Caco-2 (cell line): ENCODE measurements around the gene SH2B2. TPM values are rescaled to one million over a fixed set of nuclear protein-coding genes. Genes with fewer than 3 reads are reported as not detected.
A peak's percentile ranks its signal among the peaks of the same experiment; 100 is the strongest.

Experiments
- BruUV-seq: library from RNA; stranded (reverse); fragments of 400-500 nt; replicated peaks from 2 replicates; lab custom pipeline; 2021; lab: Mats Ljungman, UMichigan
- CTCF ChIA-PET: fragments of 300-600 bp; sonication (Branson Sonifier 250); formaldehyde crosslinking; loops from one replicate; lab custom pipeline; 2022; ENCODE audit warnings: antibody characterized with exemption; lab: Charles Lee
- POLR2A ChIA-PET: fragments of 300-600 bp; sonication (Branson Sonifier 250); formaldehyde crosslinking; loops from one replicate; lab custom pipeline; 2022; ENCODE audit warnings: antibody characterized with exemption; lab: Charles Lee
- DNase-seq, 2 experiments: peaks; one replicate each; pipeline versions ENCODE4 v3.0.0 to v3.0.0-alpha.2; 2020 to 2022
- H3K27me3 ChIP-seq: replicated peaks from 2 replicates; pipeline ENCODE4 v1.6.0; 2011; ENCODE audit warnings: low read length; ENCODE audit not compliant: control insufficient read depth, insufficient read depth
- H3K36me3 ChIP-seq: 2 replicates; pipeline ENCODE4 v1.5.1; 2011; ENCODE audit warnings: low read length; ENCODE audit not compliant: control insufficient read depth, insufficient read depth
- H3K4me1 ChIP-seq: fragments of 250-450 bp; sonication (Bioruptor Pico); 2 replicates; pipeline ENCODE4 v1.5.1; 2020; ENCODE audit warnings: mild to moderate bottlenecking
- H3K4me3 ChIP-seq: 2 replicates; pipeline ENCODE4 v1.5.1; 2011; ENCODE audit warnings: low read depth, mild to moderate bottlenecking, control low read depth, low read length
- H3K9me3 ChIP-seq: fragments of 250-450 bp; sonication (Bioruptor Pico); 2 replicates; pipeline ENCODE4 v1.5.1; 2020; ENCODE audit warnings: mild to moderate bottlenecking, moderate library complexity
- H3K27ac Mint-ChIP-seq: one replicate; pipeline ENCODE4 v1.8.0; 2022; ENCODE audit warnings: mixed read lengths; ENCODE audit not compliant: unreplicated experiment
- H3K27me3 Mint-ChIP-seq: one replicate; pipeline ENCODE4 v1.8.0; 2022; ENCODE audit warnings: mixed read lengths; ENCODE audit not compliant: insufficient read depth, unreplicated experiment
- H3K36me3 Mint-ChIP-seq: one replicate; pipeline ENCODE4 v1.8.0; 2022; ENCODE audit warnings: mild to moderate bottlenecking, mixed read lengths; ENCODE audit not compliant: insufficient read depth, unreplicated experiment
- H3K4me1 Mint-ChIP-seq: one replicate; pipeline ENCODE4 v1.8.0; 2022; ENCODE audit warnings: low read depth, mixed read lengths; ENCODE audit not compliant: unreplicated experiment
- H3K4me3 Mint-ChIP-seq: one replicate; pipeline ENCODE4 v1.8.0; 2022; ENCODE audit warnings: mild to moderate bottlenecking, moderate library complexity, mixed read lengths; ENCODE audit not compliant: unreplicated experiment
- H3K9me3 Mint-ChIP-seq: one replicate; pipeline ENCODE4 v1.8.0; 2022; ENCODE audit warnings: mixed read lengths; ENCODE audit not compliant: unreplicated experiment
- CTCF ChIP-seq, 2 experiments: fragments of 200-600 bp in 1 of 2; IDR thresholded peaks; 1 replicate in 1 of 2; 2 replicates in 1 of 2; pipeline versions ENCODE4 v1.5.1 to v1.8.0; 2011 to 2022; ENCODE audit warnings: antibody characterized with exemption in 1 of 2, control low read depth in 1 of 2, inconsistent platforms in 1 of 2, low read depth in 1 of 2, low read length in 1 of 2, mild to moderate bottlenecking in 1 of 2, moderate library complexity in 1 of 2; ENCODE audit not compliant: insufficient read depth in 1 of 2, severe bottlenecking in 1 of 2, unreplicated experiment in 1 of 2
- intact Hi-C: fragments of 100-400 bp; cut with micrococcal nuclease; formaldehyde crosslinking; loops from one replicate; pipeline ENCODE4 v1.10.0; 2022; ENCODE audit not compliant: unreplicated experiment
- total RNA-seq: library from RNA; stranded (reverse); gene quantifications from 2 replicates; pipeline ENCODE4 v1.2.3, GENCODE V29; 2022

SH2B2 gene
- total RNA-seq, 1 experiment from 2014 or later, result 10.6 TPM

- Histone ChIP-seq H3K36me3 (no peaks in the 10 kb centered on the region), H3K4me1 (peaks cover 10% of the 10 kb centered on the region), H3K4me3 (no peak overlapping the region), H3K27me3 (no peaks in the 10 kb centered on the region), H3K9me3 (no peaks in the 10 kb centered on the region)
- H3K27me3 Mint-ChIP-seq, result no peaks in the 10 kb centered on the region
- peaks cover 6% of the 10 kb centered on the region for H3K36me3 Mint-ChIP-seq
- intact Hi-C loops, result loop anchor here (1.0 to 5.0 kb wide), 3 partner anchors 456 to 730 kb away; partner anchors contain the start of gene CUX1
- ChIA-PET CTCF (interaction anchor here (0.5 to 0.9 kb wide), 3 partner anchors 19 to 175 kb away, joined by 3 to 5 read pairs (median 3); no protein-coding TSS in a partner anchor), POLR2A (no interaction called here)
- TF ChIP-seq CTCF (IDR thresholded peaks at IDR 0.05; ENCODE audit: insufficient read depth in 1 of 2, low read depth in 1 of 2, low read length in 1 of 2, severe bottlenecking in 1 of 2, unreplicated experiment in 1 of 2), result no peak
- H3K4me1 Mint-ChIP-seq, result peaks cover 5% of the 10 kb centered on the region
- H3K27ac Mint-ChIP-seq, result peak overlapping the region; percentile 63
- peak overlapping the region; percentile 57 for H3K4me3 Mint-ChIP-seq
- H3K9me3 Mint-ChIP-seq, result no peaks in the 10 kb centered on the region
- DNase-seq, result no peak
- no TSS peak for BruUV-seq
Measured at GRCh38 chr7:102272917-102273748, 13.5 kb upstream of the SH2B2 start.

GRCh38 chr7:102273749-102274712, 12.6 kb upstream of the SH2B2 start:
- Histone ChIP-seq H3K36me3 (no peaks in the 10 kb centered on the region), H3K4me3 (0 out of 2 replicates have a peak overlapping the region, but pooled peaks have one; percentile 4), H3K27me3 (no peaks in the 10 kb centered on the region), H3K4me1 (peaks cover 10% of the 10 kb centered on the region), H3K9me3 (no peaks in the 10 kb centered on the region)
- ChIA-PET POLR2A (no interaction called here), CTCF (interaction anchor here (0.5 to 0.9 kb wide), 3 partner anchors 18 to 733 kb away, joined by 3 to 5 read pairs (median 3); no protein-coding TSS in a partner anchor)
- intact Hi-C loops, result loop anchor here (5.0 kb wide), 1 partner anchor 457 kb away; the partner anchor contains the start of gene CUX1
- Mint-ChIP-seq H3K9me3 (no peaks in the 10 kb centered on the region), H3K27me3 (no peaks in the 10 kb centered on the region), H3K4me3 (peak overlapping the region; percentile 57), H3K36me3 (peaks cover 6% of the 10 kb centered on the region), H3K27ac (peak overlapping the region; percentile 63), H3K4me1 (peaks cover 5% of the 10 kb centered on the region)
- DNase-seq, result peak; percentile 80 to 89
- TF ChIP-seq CTCF (IDR thresholded peaks at IDR 0.05; ENCODE audit: insufficient read depth in 1 of 2, low read depth in 1 of 2, low read length in 1 of 2, severe bottlenecking in 1 of 2, unreplicated experiment in 1 of 2), result no peak
- no TSS peak for BruUV-seq
